H1 (cell line): ENCODE measurements around the gene ZNF469. TPM values are rescaled to one million over a fixed set of nuclear protein-coding genes. Genes with fewer than 3 reads are reported as not detected.

Experiments
- CTCF ChIA-PET: fragments of 300-600 bp; sonication (Branson Sonifier 250); formaldehyde crosslinking; loops from one replicate; lab custom pipeline; 2021; ENCODE audit not compliant: partially characterized antibody; lab: Charles Lee
- POLR2A ChIA-PET: fragments of 300-600 bp; sonication (Branson Sonifier 250); formaldehyde crosslinking; loops from one replicate; lab custom pipeline; 2021; ENCODE audit warnings: inconsistent platforms; ENCODE audit not compliant: partially characterized antibody; lab: Charles Lee
- DNase-seq, 2 experiments: peaks; one replicate each; pipeline versions ENCODE4 v3.0.0 to v3.0.0-alpha.2; 2010 to 2022; ENCODE audit warnings: low spot score in 2 of 2, low read depth in 1 of 2, mixed read lengths in 1 of 2
- FAIRE-seq: peaks from 2 replicates; lab custom pipeline; 2011; peaks lifted over from hg19 to GRCh38; lab: Jason Lieb, UNC
- H2AFZ ChIP-seq: 2 replicates; pipeline ENCODE4 v1.8.1; 2012; ENCODE audit warnings: low read length, inconsistent platforms
- H2AK5ac ChIP-seq: 2 replicates; pipeline ENCODE4 v1.6.1; 2013; ENCODE audit warnings: low read depth, low read length
- H2BK120ac ChIP-seq: replicated peaks from 2 replicates; pipeline ENCODE3; 2013; ENCODE audit warnings: low read depth, low read length, inconsistent platforms
- H2BK12ac ChIP-seq: 2 replicates; pipeline ENCODE4 v1.6.1; 2013; ENCODE audit warnings: low read depth, low read length
- H2BK15ac ChIP-seq: 2 replicates; pipeline ENCODE4 v1.6.1; 2013; ENCODE audit warnings: low read length
- H2BK20ac ChIP-seq: 2 replicates; pipeline ENCODE4 v1.6.1; 2013; ENCODE audit warnings: low read length
- H2BK5ac ChIP-seq: 2 replicates; pipeline ENCODE4 v1.6.1; 2013; ENCODE audit warnings: low read depth, low read length
- H3K14ac ChIP-seq: 2 replicates; pipeline ENCODE4 v1.6.1; 2013; ENCODE audit warnings: inconsistent platforms; ENCODE audit not compliant: insufficient read length
- H3K18ac ChIP-seq: 2 replicates; pipeline ENCODE4 v1.6.1; 2013; ENCODE audit warnings: low read length; ENCODE audit errors: extremely low read depth
- H3K23ac ChIP-seq: 2 replicates; pipeline ENCODE4 v1.6.1; 2013; ENCODE audit warnings: inconsistent platforms; ENCODE audit not compliant: insufficient read length
- H3K23me2 ChIP-seq: 2 replicates; pipeline ENCODE4 v1.6.1; 2013; ENCODE audit warnings: low read depth, low read length
- H3K27ac ChIP-seq: 2 replicates; pipeline ENCODE4 v1.6.1; 2011; ENCODE audit warnings: low read depth, low read length, inconsistent platforms
- H3K27me3 ChIP-seq, 4 experiments: replicated peaks in 1 of 4; 1 replicate in 1 of 4; 2 replicates in 3 of 4; pipeline versions ENCODE4 v1.6.1 to v1.8.1; 2011 to 2013; ENCODE audit warnings: low read length in 3 of 4, mild to moderate bottlenecking in 3 of 4, inconsistent platforms in 2 of 4, mixed read lengths in 2 of 4, moderate library complexity in 1 of 4; ENCODE audit not compliant: control insufficient read depth in 3 of 4, insufficient read depth in 3 of 4; ENCODE audit errors: extremely low read depth in 1 of 4
- H3K36me3 ChIP-seq, 4 experiments: 2 replicates each; pipeline versions ENCODE4 v1.6.1 to v1.8.1; 2011 to 2013; ENCODE audit warnings: mild to moderate bottlenecking in 4 of 4, low read length in 3 of 4, moderate library complexity in 2 of 4, control low read depth in 1 of 4, inconsistent platforms in 1 of 4; ENCODE audit not compliant: insufficient read depth in 4 of 4, control insufficient read depth in 2 of 4
- H3K4ac ChIP-seq: replicated peaks from 2 replicates; pipeline ENCODE3; 2013; ENCODE audit warnings: low read length, low read depth, mixed read lengths, inconsistent platforms; ENCODE audit not compliant: insufficient read length
- H3K4me1 ChIP-seq, 4 experiments: replicated peaks in 1 of 4; 1 replicate in 1 of 4; 2 replicates in 3 of 4; pipeline versions ENCODE4 v1.6.1 to v1.8.1; 2011 to 2013; ENCODE audit warnings: low read length in 3 of 4, inconsistent platforms in 2 of 4, mixed read lengths in 1 of 4; ENCODE audit not compliant: insufficient read depth in 4 of 4, control insufficient read depth in 3 of 4
- H3K4me2 ChIP-seq, 2 experiments: 2 replicates each; pipeline versions ENCODE4 v1.6.1 to v1.8.1; 2011 to 2013; ENCODE audit warnings: low read depth in 2 of 2, low read length in 2 of 2, control low read depth in 1 of 2, inconsistent platforms in 1 of 2, mild to moderate bottlenecking in 1 of 2; ENCODE audit not compliant: insufficient read depth in 1 of 2
- H3K4me3 ChIP-seq, 4 experiments: fragments of 200-600, 300-600 bp in 1 of 4; sonication (generic), shearing (Covaris generic), sonication (Bioruptor Twin) in 1 of 4; 2 replicates each; pipeline versions ENCODE4 v1.5.1 to v1.8.1; 2011 to 2016; ENCODE audit warnings: low read length in 4 of 4, low read depth in 3 of 4, control low read depth in 2 of 4, inconsistent platforms in 2 of 4, mild to moderate bottlenecking in 2 of 4, mixed read lengths in 1 of 4, moderate library complexity in 1 of 4; ENCODE audit not compliant: insufficient read depth in 2 of 4; ENCODE audit errors: extremely low read depth in 1 of 4
- H3K56ac ChIP-seq: replicated peaks from 2 replicates; pipeline ENCODE3; 2013; ENCODE audit warnings: low read depth, mild to moderate bottlenecking, mixed read lengths, low read length, inconsistent platforms; ENCODE audit not compliant: insufficient read length
- H3K79me1 ChIP-seq: 2 replicates; pipeline ENCODE4 v1.6.1; 2013; ENCODE audit warnings: low read depth, low read length, control low read depth
- H3K79me2 ChIP-seq, 2 experiments: 2 replicates each; pipeline versions ENCODE4 v1.6.1 to v1.8.1; 2012 to 2013; ENCODE audit warnings: low read length in 2 of 2, mild to moderate bottlenecking in 2 of 2, inconsistent platforms in 1 of 2; ENCODE audit not compliant: insufficient read depth in 2 of 2, control insufficient read depth in 1 of 2
- H3K9ac ChIP-seq, 4 experiments: replicated peaks in 1 of 4; 1 replicate in 1 of 4; 2 replicates in 3 of 4; pipeline versions ENCODE4 v1.6.1 to v1.8.1; 2011 to 2013; ENCODE audit warnings: low read depth in 3 of 4, low read length in 3 of 4, control low read depth in 2 of 4, mild to moderate bottlenecking in 2 of 4, moderate library complexity in 2 of 4, inconsistent platforms in 1 of 4; ENCODE audit errors: extremely low read depth in 1 of 4
- H3K9me3 ChIP-seq, 2 experiments: 2 replicates each; pipeline versions ENCODE4 v1.6.1 to v1.8.1; 2012 to 2013; ENCODE audit warnings: mild to moderate bottlenecking in 2 of 2, moderate library complexity in 2 of 2, control low read depth in 1 of 2, inconsistent platforms in 1 of 2, low read depth in 1 of 2, low read length in 1 of 2, mixed read lengths in 1 of 2; ENCODE audit not compliant: insufficient read depth in 2 of 2
- H4K20me1 ChIP-seq, 2 experiments: replicated peaks in 1 of 2; 2 replicates each; pipeline versions ENCODE3 to v1.8.1; 2011 to 2013; ENCODE audit warnings: inconsistent platforms in 2 of 2, low read length in 2 of 2, mild to moderate bottlenecking in 1 of 2; ENCODE audit not compliant: insufficient read depth in 2 of 2, control insufficient read depth in 1 of 2
- H4K5ac ChIP-seq: 2 replicates; pipeline ENCODE4 v1.6.1; 2013; ENCODE audit warnings: low read length, low read depth, mixed read lengths, inconsistent platforms; ENCODE audit not compliant: insufficient read length
- H4K8ac ChIP-seq: 2 replicates; pipeline ENCODE4 v1.8.0; 2013; ENCODE audit warnings: mild to moderate bottlenecking, moderate library complexity, low read length, inconsistent platforms; ENCODE audit not compliant: insufficient read depth; ENCODE audit errors: extremely low read depth
- H4K91ac ChIP-seq: replicated peaks from 2 replicates; pipeline ENCODE3; 2013; ENCODE audit warnings: low read length, mixed read lengths, inconsistent platforms; ENCODE audit not compliant: insufficient read length
- BACH1 ChIP-seq: IDR thresholded peaks from 2 replicates; pipeline ENCODE4 v1.6.1; 2012; ENCODE audit warnings: low read length, improper control_type of control experiment
- CHD1 ChIP-seq: IDR thresholded peaks from 2 replicates; pipeline ENCODE4 v1.6.1; 2012; ENCODE audit warnings: low read depth, low read length, improper control_type of control experiment
- EGR1 ChIP-seq: IDR thresholded peaks from 2 replicates; pipeline ENCODE4 v1.6.1; 2011; ENCODE audit warnings: low read depth, low read length, borderline replicate concordance
- EP300 ChIP-seq, 2 experiments: IDR thresholded peaks; 1 replicate in 1 of 2; 2 replicates in 1 of 2; pipeline ENCODE4 v1.6.1; 2011 to 2012; ENCODE audit warnings: low read depth in 2 of 2, low read length in 2 of 2, mild to moderate bottlenecking in 2 of 2, borderline replicate concordance in 1 of 2, inconsistent platforms in 1 of 2, moderate library complexity in 1 of 2
- POLR2AphosphoS5 ChIP-seq: IDR thresholded peaks from 2 replicates; pipeline ENCODE4 v1.6.1; 2011; ENCODE audit warnings: low read depth, low read length
- RFX5 ChIP-seq: IDR thresholded peaks from 2 replicates; pipeline ENCODE4 v1.6.1; 2011; ENCODE audit warnings: low read depth, low read length, improper control_type of control experiment, borderline replicate concordance
- SIN3A ChIP-seq, 2 experiments: IDR thresholded peaks in 1 of 2; conservative IDR thresholded peaks in 1 of 2; 2 replicates each; pipeline ENCODE4 v1.6.1; 2011 to 2012; ENCODE audit warnings: low read length in 2 of 2, improper control_type of control experiment in 1 of 2, low read depth in 1 of 2, mild to moderate bottlenecking in 1 of 2
- USF2 ChIP-seq: IDR thresholded peaks from 2 replicates; pipeline ENCODE4 v1.6.1; 2011; ENCODE audit warnings: low read length, improper control_type of control experiment
- WGBS, 2 experiments: shearing (Covaris generic) in 1 of 2; methylation state at CpG; one replicate each; pipeline versions ENCODE4 v1.1.6 to v1.1.7; 2013 to 2015; ENCODE audit warnings: low lambda C conversion rate in 2 of 2, mixed read lengths in 2 of 2, inconsistent platforms in 1 of 2, low coverage in 1 of 2, missing lambda C conversion rate in 1 of 2; ENCODE audit not compliant: insufficient replicate concordance in 2 of 2, insufficient coverage in 1 of 2, insufficient read length in 1 of 2; ENCODE audit errors: extremely low coverage in 1 of 2, missing lambda C conversion rate in 1 of 2; 5-methylcytosine and 5-hydroxymethylcytosine counted together
- polyA plus RNA-seq, 7 experiments: library from polyadenylated mRNA; depleted of rRNA in 3 of 7; stranded (reverse) in 5 of 7; unstranded in 2 of 7; fragments of >200 nt in 5 of 7; fragments of 200-250 nt in 2 of 7; gene quantifications; 1 replicate in 5 of 7; 2 replicates in 1 of 7; 4 replicates in 1 of 7; pipeline versions ENCODE4 v1.2.1 to v1.2.3, GENCODE V29; 2011 to 2013; ENCODE audit warnings: missing spikeins in 2 of 7, mixed read lengths in 2 of 7
- total RNA-seq: library from RNA; stranded (reverse); fragmentation: NEBNext Ultra II Directional; extraction: Animal tissue kit (Norgen Biotek cat#: 25700); gene quantifications from 2 replicates; pipeline ENCODE4 v1.2.1, GENCODE V29; 2021

Gene ZNF469
- total and polyA plus RNA-seq, 2 of the 8 experiments (the other 6 are each of a cell fraction or from before 2014, with no cell fraction given) = 0.30 to 1.8 TPM

GRCh38 chr16:88394426-88394825 lies 11.7 kb downstream of the ZNF469 start:
- 0 out of 7 replicates have a peak, but pooled peaks cover 0 to 2% (median 0%) of the 10 kb centered on the region in 4 experiments for H3K27me3 ChIP-seq
- no peak overlapping the region for H3K9ac ChIP-seq
- H3K4me3 ChIP-seq = no peak overlapping the region
- no peak overlapping the region for H2AK5ac ChIP-seq
- no peak overlapping the region for H4K8ac ChIP-seq
- H3K23ac ChIP-seq = no peak overlapping the region
- H3K36me3 ChIP-seq = no peaks in the 10 kb centered on the region
- H3K56ac ChIP-seq = no peak overlapping the region
- H3K4me2 ChIP-seq = no peak overlapping the region
- H2BK20ac ChIP-seq = no peak overlapping the region
- H4K5ac ChIP-seq = no peak overlapping the region
- H3K14ac ChIP-seq = no peak overlapping the region
- H3K4ac ChIP-seq = no peak overlapping the region
- no peak overlapping the region for H2BK12ac ChIP-seq
- no peaks in the 10 kb centered on the region for H3K79me2 ChIP-seq
- TF ChIP-seq EP300 (IDR thresholded peaks at IDR 0.05; ENCODE audit: borderline replicate concordance in 1 of 2, low read depth in 2 of 2, low read length in 2 of 2) (no peak), CHD1 (no peak), BACH1 (no peak), SIN3A (conservative IDR thresholded peaks at IDR 0.05 in 1 of 2, IDR thresholded peaks at IDR 0.05 in 1 of 2; ENCODE audit: low read depth in 1 of 2, low read length in 2 of 2) (no peak), POLR2AphosphoS5 (no peak), USF2 (no peak), EGR1 (no peak), RFX5 (no peak)
- no peak overlapping the region for H2BK5ac ChIP-seq
- no peak overlapping the region for H3K27ac ChIP-seq
- H4K91ac ChIP-seq = no peak overlapping the region
- no peak overlapping the region for H2AFZ ChIP-seq
- H3K9me3 ChIP-seq = peaks cover 7 to 13% of the 10 kb centered on the region in 2 experiments; a peak in 2 of 4 replicates
- no peak for FAIRE-seq
- no peak overlapping the region for H2BK15ac ChIP-seq
- no peak for DNase-seq
- no peaks in the 10 kb centered on the region for H3K79me1 ChIP-seq
- H3K23me2 ChIP-seq = peaks cover 2% of the 10 kb centered on the region; the same call in 1 of the 2 replicates
- peaks cover 0 to 4% of the 10 kb centered on the region in 2 experiments for H4K20me1 ChIP-seq
- CTCF ChIA-PET = no interaction called here
- H3K18ac ChIP-seq = no peak overlapping the region
- no peaks in the 10 kb centered on the region for H3K4me1 ChIP-seq
- no peak overlapping the region for H2BK120ac ChIP-seq
- 88% methylated on average over 12 of the region's 12 CpGs; no CpG with 5 or more reads in 1 of the 2 experiments for WGBS, 2 experiments
- POLR2A ChIA-PET = no interaction called here
